Brain pericyte (primary cell): ENCODE measurements around the gene CAV1.

Experiments
- DNase-seq: peaks from one replicate; pipeline ENCODE4 v3.0.0-alpha.2; 2012; ENCODE audit warnings: low read depth, low spot score

CAV1 gene

GRCh38 chr7:116503835-116504234, 21.0 kb upstream of the CAV1 start:
- DNase-seq = no peak

GRCh38 chr7:116505278-116505677, 19.6 kb upstream of the CAV1 start:
- no peak for DNase-seq

- DNase-seq = no peak
Observed at GRCh38 chr7:116505823-116506222, 19.0 kb upstream of the CAV1 start.

GRCh38 chr7:116509982-116510579, 14.8 kb upstream of the CAV1 start:
- no peak for DNase-seq

- no peak for DNase-seq
Observed at GRCh38 chr7:116510795-116511194, 14.0 kb upstream of the CAV1 start.

- no peak for DNase-seq
Observed at GRCh38 chr7:116511552-116512519, 13.0 kb upstream of the CAV1 start.

- no peak for DNase-seq
Observed at GRCh38 chr7:116512520-116513188, 12.2 kb upstream of the CAV1 start.

- DNase-seq = no peak
Observed at GRCh38 chr7:116515584-116515983, 9.3 kb upstream of the CAV1 start.

- no peak for DNase-seq
Observed at GRCh38 chr7:116516324-116516723, 8.5 kb upstream of the CAV1 start.

GRCh38 chr7:116517626-116518025, 7.2 kb upstream of the CAV1 start:
- no peak for DNase-seq

DNA sequence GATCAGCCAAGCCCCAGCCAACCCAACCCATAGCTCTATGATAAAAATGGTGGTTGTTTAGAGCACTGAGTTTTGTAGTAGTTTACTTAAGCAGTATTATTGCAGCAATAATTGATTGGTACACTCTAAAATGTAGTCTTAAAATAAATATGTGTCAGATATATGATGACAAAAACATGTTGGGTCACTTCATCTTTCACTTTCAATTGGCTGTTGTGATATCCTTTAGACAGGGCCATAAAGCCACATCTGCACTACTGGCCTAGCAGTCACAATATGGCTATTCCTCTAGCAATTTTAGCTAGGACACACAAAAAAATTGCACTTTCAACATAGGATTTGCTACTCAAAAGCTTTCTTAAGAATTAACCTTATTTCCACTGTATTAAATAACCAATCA, 5.9 kb upstream of the CAV1 start:
- DNase-seq = no peak

DNA sequence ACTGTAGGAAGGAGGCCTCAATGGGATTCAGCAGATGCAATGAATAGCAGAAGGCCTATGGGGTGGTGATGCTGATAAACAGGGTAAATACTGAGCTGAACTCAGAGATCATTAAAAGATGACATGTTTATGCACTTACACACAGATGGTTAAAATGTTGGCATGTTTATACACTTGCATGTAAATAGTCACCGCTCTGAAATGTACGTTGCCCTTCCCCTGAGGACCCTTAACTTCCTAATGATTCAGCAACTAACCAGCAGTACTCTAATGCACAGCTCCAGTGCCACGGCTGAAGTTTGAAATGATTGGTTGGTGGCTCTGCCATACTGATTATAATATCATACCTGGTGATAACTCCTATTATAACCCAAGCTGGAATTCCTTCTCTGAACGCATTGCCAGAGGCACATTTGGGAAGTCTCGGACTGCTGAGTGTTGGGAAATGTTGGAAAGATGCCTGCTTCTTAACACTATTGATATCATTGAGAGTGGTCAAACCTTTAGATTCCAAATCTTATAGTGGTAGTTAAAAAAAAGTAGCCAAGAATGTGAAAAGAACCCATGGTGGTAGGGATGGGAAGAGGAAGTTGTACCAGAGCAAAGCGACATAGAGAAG, 3.7 kb upstream of the CAV1 start:
- no peak for DNase-seq

- no peak for DNase-seq
Observed at GRCh38 chr7:116522247-116522646, 2.6 kb upstream of the CAV1 start.

DNA sequence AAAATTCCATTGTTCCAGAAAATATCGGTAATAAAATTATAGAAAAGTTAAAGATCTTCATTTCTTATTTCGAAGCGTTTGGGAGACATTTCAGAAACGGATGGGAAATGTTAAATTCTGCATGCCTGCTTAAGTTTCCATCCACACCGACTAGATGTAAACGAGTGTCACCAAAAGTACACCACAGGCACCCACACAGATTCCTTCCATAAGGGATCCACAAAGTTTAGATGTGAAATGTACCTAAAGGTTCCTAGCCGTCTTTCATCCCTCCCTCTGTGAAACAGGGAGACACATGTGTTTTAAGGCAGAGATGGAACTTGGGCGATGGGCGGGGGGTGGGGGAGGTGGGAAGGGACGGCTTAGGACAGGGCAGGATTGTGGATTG, 621 bp upstream of the CAV1 start:
- DNase-seq = no peak

DNA sequence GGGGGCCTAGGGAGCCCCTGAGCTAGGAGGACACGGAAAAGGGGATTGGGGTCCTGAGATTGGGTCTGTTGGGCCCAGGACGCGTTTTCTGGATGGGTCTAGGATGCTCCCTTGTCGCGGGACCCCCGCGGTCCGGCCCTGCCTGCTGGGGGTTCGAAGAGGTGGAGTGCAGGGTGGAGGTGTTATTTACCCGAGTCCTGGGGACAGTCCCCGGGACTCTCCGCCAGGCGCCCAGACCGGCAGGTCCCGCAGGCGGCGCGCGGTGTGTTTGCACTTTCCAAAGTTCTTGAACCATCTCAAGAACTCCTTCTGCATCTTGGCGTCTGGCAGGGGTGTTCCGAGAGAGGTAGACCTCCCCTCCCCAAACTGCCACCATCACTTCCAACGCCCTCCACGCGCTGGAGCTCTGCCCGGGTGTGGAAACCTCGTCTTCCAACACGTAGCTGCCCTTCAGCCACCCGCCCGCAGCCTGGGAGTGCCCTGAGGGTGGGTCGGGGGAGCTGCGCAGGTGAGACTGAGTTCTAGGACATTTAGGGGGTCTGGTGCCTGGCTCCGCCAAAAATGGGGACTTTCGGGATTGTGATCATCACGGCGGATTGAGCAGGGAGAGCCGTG, 569 bp downstream of the CAV1 start:
- no peak for DNase-seq

DNA sequence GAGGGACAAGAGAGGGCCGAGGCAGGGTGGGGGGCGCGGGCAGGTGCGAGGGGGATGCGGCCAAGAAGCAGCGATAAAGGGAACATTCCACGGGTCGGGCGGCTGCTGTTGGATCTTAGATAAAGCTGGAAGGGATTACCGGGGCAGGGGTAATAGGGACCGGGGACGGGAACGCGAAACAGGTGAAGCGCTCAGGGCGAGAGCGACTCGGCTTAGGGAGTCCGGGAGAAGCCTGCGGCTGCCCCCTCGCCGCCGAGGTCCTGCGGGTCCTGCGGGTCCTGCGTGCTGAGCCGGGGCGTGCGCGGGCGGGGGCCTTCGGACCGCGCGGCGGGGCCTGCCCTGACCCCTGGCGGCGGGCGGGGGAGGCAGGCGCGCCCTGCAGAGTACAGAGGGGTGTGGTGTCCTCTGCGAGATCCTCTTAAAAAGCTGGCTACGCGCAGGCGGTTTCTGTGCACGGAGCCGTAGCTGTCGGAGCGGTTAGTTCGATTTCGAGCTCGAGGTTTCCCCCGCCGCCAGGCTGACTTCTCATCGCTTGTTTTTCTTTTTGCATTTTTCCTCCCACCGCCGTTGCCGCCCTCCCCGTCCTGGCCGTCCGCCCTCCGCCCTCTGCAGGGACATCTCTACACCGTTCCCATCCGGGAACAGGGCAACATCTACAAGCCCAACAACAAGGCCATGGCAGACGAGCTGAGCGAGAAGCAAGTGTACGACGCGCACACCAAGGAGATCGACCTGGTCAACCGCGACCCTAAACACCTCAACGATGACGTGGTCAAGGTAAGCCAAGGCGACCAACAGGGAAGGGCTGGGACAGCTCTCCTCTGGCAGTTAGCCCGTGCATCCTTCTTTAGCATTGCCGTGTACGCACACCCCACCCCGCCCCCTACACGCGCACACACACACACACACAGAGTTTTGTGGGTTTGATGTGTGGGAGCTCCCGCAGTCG, 1.4 kb downstream of the CAV1 start:
- no peak for DNase-seq

DNA sequence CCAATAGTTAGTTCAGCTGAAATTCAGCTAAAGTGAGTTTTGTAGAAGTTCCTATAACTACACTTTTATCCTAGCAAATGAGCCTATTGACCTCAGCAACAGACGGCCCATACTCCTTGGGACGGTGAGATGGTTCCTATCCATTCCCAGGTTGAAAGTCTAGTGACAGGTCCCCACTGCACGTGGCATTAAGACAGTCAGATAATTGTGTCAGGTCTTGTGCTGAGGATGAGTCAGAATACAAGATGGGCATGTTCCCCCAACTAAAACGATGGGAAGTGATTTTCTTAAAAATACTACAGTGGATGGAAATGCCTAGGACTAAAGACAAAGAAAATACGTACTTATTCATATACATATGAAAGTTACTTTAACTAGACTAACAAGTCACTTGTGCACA, 2.1 kb downstream of the CAV1 start:
- no peak for DNase-seq

DNA sequence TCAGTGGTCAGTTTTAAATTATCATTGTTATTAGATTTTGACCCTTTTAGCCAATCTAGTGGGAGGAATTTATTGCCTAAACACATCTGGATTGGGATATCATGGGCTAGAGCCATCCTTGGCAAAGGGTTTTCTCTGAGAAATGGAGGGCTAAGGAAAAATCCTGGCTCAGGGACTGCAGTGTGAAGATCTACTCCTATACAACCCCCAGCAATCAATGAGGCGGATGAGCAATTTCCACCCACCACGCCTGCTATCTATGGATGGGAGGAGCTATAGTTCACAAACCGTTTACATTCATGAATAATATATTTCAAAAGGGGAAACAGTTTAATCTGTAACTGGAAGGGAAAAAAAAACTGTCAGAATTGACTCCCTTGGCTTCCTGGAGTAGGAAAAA, 2.7 kb downstream of the CAV1 start:
- no peak for DNase-seq

DNA sequence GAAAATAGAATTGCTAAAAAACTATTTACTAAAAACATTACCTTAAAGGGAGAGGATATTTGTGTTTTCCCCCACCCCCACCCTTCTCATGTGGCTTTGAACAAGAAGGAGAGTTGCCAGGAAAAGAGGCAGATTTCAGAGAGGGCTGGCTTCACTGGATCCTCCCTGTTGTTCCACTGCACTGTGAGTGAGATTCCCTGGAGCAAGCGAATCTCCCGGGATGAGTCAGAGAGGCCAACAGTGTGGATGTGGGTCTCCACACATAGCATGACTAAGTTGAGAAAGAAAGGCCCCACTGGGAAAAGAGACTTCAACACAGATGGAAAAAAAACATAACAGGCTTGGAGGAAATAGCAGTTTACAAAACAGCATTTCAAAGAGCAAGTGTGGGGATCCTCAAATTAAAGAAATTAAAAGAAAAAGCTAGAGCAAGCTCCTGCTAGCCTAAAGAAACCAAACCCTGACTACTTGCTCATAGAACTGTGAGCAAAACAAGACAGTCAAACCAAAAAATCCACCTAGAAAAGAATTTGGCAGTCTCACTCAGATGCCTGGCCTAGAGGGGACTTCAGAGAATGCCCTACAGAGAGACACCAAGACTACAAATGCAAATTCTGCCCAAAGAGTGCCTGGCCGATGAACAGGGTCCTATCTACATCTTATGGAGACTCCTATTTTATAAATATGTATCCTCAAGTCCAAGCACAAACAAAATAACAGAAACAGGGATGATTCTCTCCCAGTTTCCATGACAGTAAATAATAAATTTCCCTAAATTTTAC, 3.4 kb downstream of the CAV1 start:
- peak; percentile 85 for DNase-seq

- DNase-seq = no peak
Observed at GRCh38 chr7:116529250-116529649, 4.4 kb downstream of the CAV1 start.
